Tibial nerve (tissue), 4 donors: ENCODE measurements around the gene TRAF3IP3. TPM values are rescaled to one million over a fixed set of nuclear protein-coding genes. Genes with fewer than 3 reads are reported as not detected.

Source experiments
- DNase-seq, 2 donors: peaks; one replicate each; pipeline ENCODE4 v3.0.0-alpha.2; 2019; ENCODE audit warnings: low spot score in 2 of 2
- H3K27ac ChIP-seq, 4 donors: fragments of 200-600 bp; sonication (generic) in 3 of 4; one replicate each; pipeline ENCODE4 v1.5.1; 2017 to 2019; ENCODE audit warnings: mild to moderate bottlenecking in 1 of 4
- H3K27me3 ChIP-seq, 2 donors: fragments of 200-600 bp; sonication (generic) in 1 of 2; one replicate each; pipeline versions ENCODE4 v1.5.1 to v1.6.0; 2017 to 2019
- H3K36me3 ChIP-seq, 3 donors: fragments of 200-600 bp; sonication (generic); one replicate each; pipeline ENCODE4 v1.5.1; 2018 to 2019
- H3K4me1 ChIP-seq, 4 donors: fragments of 200-600 bp; sonication (generic) in 3 of 4; one replicate each; pipeline ENCODE4 v1.5.1; 2017 to 2019
- H3K4me3 ChIP-seq, 4 donors: fragments of 200-600 bp; sonication (generic) in 3 of 4; one replicate each; pipeline ENCODE4 v1.5.1; 2017 to 2019; ENCODE audit warnings: mild to moderate bottlenecking in 1 of 4, moderate library complexity in 1 of 4
- H3K9me3 ChIP-seq, 4 donors: fragments of 200-600 bp; sonication (generic) in 3 of 4; one replicate each; pipeline ENCODE4 v1.5.1; 2017 to 2019
- CTCF ChIP-seq, 5 experiments: fragments of 200-600 bp in 3 of 5; fragments of 450-650 bp in 2 of 5; sonication (generic) in 3 of 5; IDR thresholded peaks; one replicate each; pipeline ENCODE4 v1.5.1; 2016 to 2019; ENCODE audit warnings: antibody characterized with exemption in 5 of 5, mild to moderate bottlenecking in 3 of 5, moderate library complexity in 2 of 5
- EP300 ChIP-seq, 2 donors: sonication (generic); formaldehyde crosslinking; IDR thresholded peaks; one replicate each; pipeline ENCODE4 v1.6.1; 2017; ENCODE audit warnings: antibody characterized with exemption in 2 of 2, mild to moderate bottlenecking in 1 of 2
- POLR2A ChIP-seq, 2 donors: fragments of 450-650 bp; IDR thresholded peaks; one replicate each; pipeline ENCODE4 v1.6.1; 2017; ENCODE audit warnings: antibody characterized with exemption in 2 of 2, mild to moderate bottlenecking in 2 of 2, moderate library complexity in 2 of 2
- WGBS, 2 donors: methylation state at CpG; one replicate each; pipeline ENCODE4 v1.1.5; 2018; 5-methylcytosine and 5-hydroxymethylcytosine counted together
- total RNA-seq, 4 donors: library from RNA; depleted of rRNA; stranded (reverse); fragments of >200 nt; gene quantifications; one replicate each; pipeline ENCODE4 v1.1.0, GENCODE V29; 2016

TRAF3IP3 gene
- total RNA-seq, 4 donors from 2014 or later, result 0.87 to 8.0 (median 2.3) TPM

GRCh38 chr1:209770636-209771415, 15.0 kb downstream of the TRAF3IP3 start:
- Histone ChIP-seq H3K36me3 (no peaks in the 10 kb centered on the region), H3K4me3 (peak overlapping the region in 1 of 4 donors; percentile 41), H3K9me3 (no peaks in the 10 kb centered on the region), H3K27me3 (no peaks in the 10 kb centered on the region), H3K4me1 (peaks cover 0 to 31% (median 26%) of the 10 kb centered on the region in 4 donors), H3K27ac (no peak overlapping the region)
- TF ChIP-seq EP300 (IDR thresholded peaks at IDR 0.05) (no peak), POLR2A (IDR thresholded peaks at IDR 0.05) (no peak), CTCF (IDR thresholded peaks at IDR 0.05) (no peak)
- WGBS, 2 donors, result 93 to 94% methylated on average over 17 of the region's 17 CpGs
- DNase-seq, result no peak

- no peak for DNase-seq
- Histone ChIP-seq H3K36me3 (no peaks in the 10 kb centered on the region), H3K27ac (no peak overlapping the region), H3K9me3 (no peaks in the 10 kb centered on the region), H3K27me3 (no peaks in the 10 kb centered on the region), H3K4me1 (peaks cover 0 to 27% (median 26%) of the 10 kb centered on the region in 4 donors), H3K4me3 (no peak overlapping the region)
- TF ChIP-seq EP300 (IDR thresholded peaks at IDR 0.05), result no peak
- no peak for TF ChIP-seq POLR2A (IDR thresholded peaks at IDR 0.05)
- TF ChIP-seq CTCF (IDR thresholded peaks at IDR 0.05), result no peak
- WGBS, 2 donors, result 51% methylated on average over 6 of the region's 6 CpGs
Measured at GRCh38 chr1:209772126-209772525, 16.3 kb downstream of the TRAF3IP3 start.

GRCh38 chr1:209774592-209774991, 18.7 kb downstream of the TRAF3IP3 start:
- Histone ChIP-seq H3K27ac (no peak overlapping the region), H3K4me3 (no peak overlapping the region), H3K36me3 (peaks cover 0 to 9% (median 0%) of the 10 kb centered on the region in 3 donors), H3K9me3 (no peaks in the 10 kb centered on the region), H3K27me3 (no peaks in the 10 kb centered on the region), H3K4me1 (peaks cover 0 to 16% (median 11%) of the 10 kb centered on the region in 4 donors)
- 81 to 86% methylated on average over 1 of the region's 1 CpG for WGBS, 2 donors
- DNase-seq, result no peak
- TF ChIP-seq EP300 (IDR thresholded peaks at IDR 0.05) (no peak), POLR2A (IDR thresholded peaks at IDR 0.05) (no peak), CTCF (IDR thresholded peaks at IDR 0.05) (no peak)

GRCh38 chr1:209775678-209776077, 19.8 kb downstream of the TRAF3IP3 start:
- 59 to 63% methylated on average over 2 of the region's 2 CpGs for WGBS, 2 donors
- Histone ChIP-seq H3K27ac (no peak overlapping the region), H3K36me3 (peaks cover 0 to 9% (median 0%) of the 10 kb centered on the region in 3 donors), H3K27me3 (no peaks in the 10 kb centered on the region), H3K9me3 (no peaks in the 10 kb centered on the region), H3K4me1 (peaks cover 0 to 6% (median 3%) of the 10 kb centered on the region in 4 donors), H3K4me3 (no peak overlapping the region)
- TF ChIP-seq POLR2A (IDR thresholded peaks at IDR 0.05) (no peak), CTCF (IDR thresholded peaks at IDR 0.05) (no peak), EP300 (IDR thresholded peaks at IDR 0.05) (no peak)
- no peak for DNase-seq

- Histone ChIP-seq H3K27ac (no peak overlapping the region), H3K36me3 (peaks cover 0 to 10% (median 9%) of the 10 kb centered on the region in 3 donors), H3K27me3 (no peaks in the 10 kb centered on the region), H3K9me3 (no peaks in the 10 kb centered on the region), H3K4me3 (no peak overlapping the region), H3K4me1 (peaks cover 0 to 6% (median 0%) of the 10 kb centered on the region in 4 donors)
- no peak for TF ChIP-seq POLR2A (IDR thresholded peaks at IDR 0.05)
- TF ChIP-seq CTCF (IDR thresholded peaks at IDR 0.05), result no peak
- no peak for TF ChIP-seq EP300 (IDR thresholded peaks at IDR 0.05)
- WGBS, 2 donors, result 85 to 93% methylated on average over 2 of the region's 2 CpGs
- no peak for DNase-seq
Measured at GRCh38 chr1:209777587-209777986, 21.7 kb downstream of the TRAF3IP3 start.
